Stimulated activated CD4-positive, alpha-beta T cell treated with anti-CD3 and anti-CD28 coated beads, Interleukin-1b, Interleukin-23, amount 100 ng/mL, for 48 hours (primary cell): ENCODE results near the gene FRA10AC1.
A peak's percentile ranks its signal among the peaks of the same experiment; 100 is the strongest.

Experiments used
- DNase-seq: peaks from one replicate; pipeline ENCODE4 v3.0.0-alpha.2; 2020

FRA10AC1 gene

GRCh38 chr10:93702210-93703001 is at the start of gene FRA10AC1:
Gene FRA10AC1, minus strand, starts transcription at chr10:93702592. Its CDS starts 2,486 bp downstream, at chr10:93700106.
- DNase-seq = peak; percentile 91

DNA sequence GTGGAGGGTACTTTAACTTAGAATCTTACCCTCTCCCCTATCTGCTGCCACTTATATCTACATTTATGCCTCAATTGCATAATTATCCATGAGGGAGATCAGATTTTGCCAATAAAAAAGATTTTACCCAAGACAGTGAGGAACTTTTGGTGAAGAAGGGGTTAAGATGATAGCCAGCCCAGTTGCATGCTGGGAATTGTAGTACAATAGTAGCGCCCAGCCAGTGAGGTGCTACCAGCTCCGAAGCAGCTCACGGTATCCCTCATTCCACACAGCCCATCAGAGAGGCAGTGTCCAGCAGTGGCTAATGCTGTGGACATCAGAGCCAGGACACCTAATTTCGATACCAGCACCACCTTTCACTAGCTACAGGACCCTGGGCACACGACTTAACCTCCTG is 49.4 kb upstream of the FRA10AC1 start:
- no peak for DNase-seq

DNA sequence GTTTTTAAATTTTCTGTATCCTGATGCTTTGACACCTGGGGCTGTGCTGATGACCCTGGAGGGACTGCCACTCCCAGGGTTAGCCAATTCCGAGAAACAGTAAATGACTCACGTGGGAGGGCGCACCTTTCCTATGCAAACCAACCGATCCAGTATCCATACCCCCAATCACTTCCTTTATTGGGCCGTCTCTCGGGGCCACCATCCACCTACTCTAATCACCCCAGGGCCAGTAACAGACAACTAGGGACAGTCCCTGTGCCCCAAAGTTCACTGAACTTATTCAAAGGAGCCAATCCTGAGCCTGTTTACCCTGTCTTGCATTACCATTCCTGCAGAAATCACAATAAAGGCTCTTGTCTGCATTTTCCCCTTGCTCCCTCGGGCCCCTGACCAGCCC is 48.7 kb upstream of the FRA10AC1 start:
- no peak for DNase-seq

DNA sequence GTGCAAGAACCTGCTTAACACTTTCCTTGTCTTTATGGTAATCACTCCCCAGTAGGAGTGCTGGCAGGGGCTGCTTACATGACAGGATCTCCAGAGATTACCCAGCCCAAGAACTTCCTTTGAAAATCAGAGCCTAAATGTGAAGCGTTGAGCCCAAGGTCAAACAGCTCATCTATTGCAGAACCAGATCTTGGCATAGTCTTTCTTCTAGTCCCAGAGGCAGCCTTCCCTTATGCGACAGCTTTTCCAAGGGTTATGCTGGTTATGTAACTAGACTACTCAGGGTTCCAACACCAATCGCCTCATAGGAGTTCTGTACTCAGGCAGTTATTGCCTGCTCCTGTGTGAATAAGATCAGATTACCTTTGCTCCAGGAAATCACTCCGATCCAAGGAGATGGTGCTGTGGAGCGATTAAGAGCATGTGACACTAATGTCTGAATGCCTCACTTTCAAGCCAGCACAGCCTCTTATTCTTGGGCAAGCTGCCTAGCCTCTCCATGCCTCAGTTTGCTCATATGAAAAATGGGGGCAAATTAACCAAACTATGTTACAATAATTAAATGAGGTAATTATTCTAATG is 46.9 kb upstream of the FRA10AC1 start:
- DNase-seq = no peak

GRCh38 chr10:93746844-93747284 is 44.5 kb upstream of the FRA10AC1 start:
- DNase-seq = no peak

- DNase-seq = no peak
Measured at GRCh38 chr10:93745408-93746065, 43.1 kb upstream of the FRA10AC1 start.

- DNase-seq = no peak
Measured at GRCh38 chr10:93742633-93743349, 40.4 kb upstream of the FRA10AC1 start.

GRCh38 chr10:93741367-93741766 is 39.0 kb upstream of the FRA10AC1 start:
- no peak for DNase-seq

GRCh38 chr10:93726024-93726423 is 23.6 kb upstream of the FRA10AC1 start:
- no peak for DNase-seq

GRCh38 chr10:93723153-93723552 is 20.8 kb upstream of the FRA10AC1 start:
- no peak for DNase-seq

- no peak for DNase-seq
Measured at GRCh38 chr10:93722550-93722949, 20.2 kb upstream of the FRA10AC1 start.

DNA sequence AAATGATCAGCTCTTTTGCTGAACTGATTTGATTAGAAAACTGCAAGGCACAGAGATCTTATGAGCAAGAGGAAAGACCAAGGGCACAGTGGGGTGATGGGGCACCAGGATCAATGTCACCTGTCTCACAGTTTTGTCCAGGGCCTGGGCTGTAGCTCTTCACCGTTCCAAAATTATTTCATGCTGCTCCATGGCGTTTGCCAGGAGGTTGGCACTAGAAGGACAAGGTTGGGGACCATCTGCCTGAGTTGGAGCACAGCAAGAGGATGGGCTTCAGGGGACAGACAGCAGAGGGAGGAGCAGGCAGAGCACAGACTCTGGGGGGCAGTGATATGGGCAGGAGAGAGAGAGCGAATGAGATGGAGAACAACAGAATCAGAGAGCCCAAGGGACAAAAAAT is 17.5 kb upstream of the FRA10AC1 start:
- no peak for DNase-seq

GRCh38 chr10:93718937-93719725 is 16.7 kb upstream of the FRA10AC1 start:
- no peak for DNase-seq

- no peak for DNase-seq
Measured at GRCh38 chr10:93716766-93717165, 14.4 kb upstream of the FRA10AC1 start.

- no peak for DNase-seq
Measured at GRCh38 chr10:93715345-93715744, 13.0 kb upstream of the FRA10AC1 start.

GRCh38 chr10:93712593-93712992 is 10.2 kb upstream of the FRA10AC1 start:
- DNase-seq = no peak

DNA sequence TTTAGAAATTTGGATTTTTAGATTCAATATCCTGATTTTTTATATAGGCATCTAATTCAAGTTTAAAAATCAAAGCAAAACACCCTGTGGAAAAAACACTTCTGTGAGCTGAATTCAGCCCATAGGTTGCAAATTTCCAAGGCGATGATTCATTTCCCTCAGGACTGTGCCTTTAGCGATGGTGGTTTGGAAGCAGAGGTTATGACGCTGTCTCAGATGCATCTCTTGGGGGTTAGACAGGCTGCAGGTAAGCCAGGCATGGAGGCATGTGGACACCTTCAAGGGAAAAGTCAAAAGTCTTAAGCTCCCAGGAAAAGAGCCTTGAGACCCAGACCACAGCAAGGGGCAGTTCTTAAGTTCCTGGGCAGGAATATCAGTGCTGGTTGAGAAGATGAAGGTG is 9.5 kb upstream of the FRA10AC1 start:
- DNase-seq = no peak

DNA sequence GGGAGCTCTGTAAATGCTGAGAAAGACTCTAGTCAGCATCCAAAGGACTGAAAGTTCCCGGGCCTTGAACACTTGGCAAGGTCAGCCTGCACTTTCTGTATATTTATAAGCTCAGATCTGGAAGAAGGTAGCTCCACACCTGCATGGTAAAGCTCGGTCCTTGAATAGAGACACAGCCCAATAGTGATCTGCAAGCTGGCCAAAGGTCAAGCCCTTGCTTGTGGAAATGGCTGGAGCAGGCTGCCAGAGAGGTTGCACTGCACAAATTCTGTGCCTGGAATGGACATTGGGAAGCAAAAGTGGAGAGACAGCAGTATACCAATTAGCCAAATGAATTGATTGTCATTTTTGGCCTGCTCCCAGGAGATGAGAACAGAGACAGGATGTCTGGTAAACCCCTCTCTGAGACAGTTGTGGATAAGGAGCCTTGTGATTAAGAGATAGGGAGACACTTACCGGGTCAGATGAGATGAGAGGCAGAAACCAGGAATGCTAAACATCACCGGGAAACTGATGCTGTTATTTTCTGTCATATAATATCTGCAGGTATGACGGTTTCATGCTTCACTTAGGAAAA is 8.0 kb upstream of the FRA10AC1 start:
- no peak for DNase-seq

DNA sequence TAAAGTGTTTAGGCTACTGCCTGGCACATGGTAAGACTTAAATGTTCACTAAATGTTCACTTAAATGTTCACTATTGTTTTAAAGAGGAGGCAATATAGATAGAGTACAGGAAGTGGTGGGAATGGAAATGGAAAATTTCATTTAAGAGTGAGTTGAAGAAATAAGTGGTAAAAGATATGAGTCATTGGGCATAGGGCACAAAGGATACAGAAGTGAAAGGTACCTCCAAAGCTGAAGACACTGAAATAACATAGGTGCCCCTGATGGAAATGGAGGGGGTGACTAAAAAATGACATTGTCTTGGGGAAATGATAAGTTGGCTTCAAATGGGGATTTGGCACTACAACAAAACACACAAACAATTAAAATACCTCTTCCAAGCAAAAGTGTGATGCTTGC is 5.2 kb upstream of the FRA10AC1 start:
- no peak for DNase-seq

DNA sequence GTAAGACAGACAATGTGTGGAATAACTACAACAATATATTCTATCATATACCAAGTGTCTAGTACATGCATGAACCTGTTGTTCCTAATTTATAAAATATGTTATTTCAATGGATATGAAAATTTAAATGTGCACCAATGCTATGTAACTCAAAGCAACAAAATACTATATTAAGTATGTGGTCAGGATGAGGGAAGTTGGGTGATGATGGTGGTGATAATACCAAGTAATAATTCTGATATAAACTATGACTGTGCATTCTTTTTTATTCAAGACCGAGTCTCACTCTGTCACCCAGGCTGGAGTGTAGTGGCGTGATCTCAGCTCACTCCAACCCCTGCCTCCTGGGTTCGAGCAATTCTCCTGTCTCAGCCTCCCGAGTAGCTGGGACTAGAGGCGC is 2.1 kb upstream of the FRA10AC1 start:
- DNase-seq = no peak

- no peak for DNase-seq
Measured at GRCh38 chr10:93703841-93704240, 1.4 kb upstream of the FRA10AC1 start.

GRCh38 chr10:93703066-93703465 is 674 bp upstream of the FRA10AC1 start:
- no peak for DNase-seq
